ENCODE data around the gene TEPSIN. TPM values are rescaled to one million over a fixed set of nuclear protein-coding genes. Genes with fewer than 3 reads are reported as not detected.
"Not testable (repeated sequence)": the region's sequence is repeated elsewhere in the genome, so short reads cannot be mapped to it uniquely, and the experiment has no call there.

Gene TEPSIN
- total RNA-seq, 1 experiment from 2014 or later: 19.8 TPM

DNA sequence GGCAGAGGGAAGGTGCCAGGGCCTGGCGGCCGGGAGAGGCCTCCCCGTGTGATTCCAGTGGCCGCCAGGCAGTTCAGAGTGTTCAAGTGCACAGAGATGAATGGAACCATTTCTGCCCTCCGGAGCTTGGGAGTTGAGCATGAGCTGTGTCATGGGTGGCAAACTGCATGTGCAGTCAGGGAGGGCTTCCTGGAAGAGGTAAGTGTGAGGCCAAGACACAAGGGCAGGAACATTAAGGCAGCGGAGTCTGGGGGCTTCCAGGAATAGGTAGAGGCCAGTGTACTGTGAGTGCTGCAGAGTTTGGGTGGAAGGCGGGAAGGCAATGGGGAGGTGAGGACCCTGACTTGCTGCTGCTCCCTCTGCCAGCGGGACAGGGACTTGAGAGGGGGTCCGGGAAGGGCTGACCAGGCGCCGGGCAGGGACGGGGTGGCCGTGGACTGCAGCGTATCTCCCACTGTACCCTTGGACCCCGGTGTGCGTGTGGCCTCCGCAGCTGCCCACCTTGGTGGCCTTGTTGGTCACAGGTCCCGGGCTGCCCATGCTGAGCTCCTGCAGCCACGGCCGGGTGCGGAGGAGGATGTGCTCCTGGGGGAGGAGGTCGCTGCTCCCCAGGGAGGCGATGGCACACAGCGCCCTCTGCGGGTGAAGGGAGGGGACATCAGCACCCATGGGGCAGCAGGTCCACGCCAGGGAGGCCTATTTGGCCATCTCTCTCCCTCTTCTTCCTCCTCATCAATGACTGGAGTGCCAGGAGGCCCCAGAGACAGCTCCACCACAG lies 8.6 kb downstream of the TEPSIN start:
- Histone ChIP-seq H3K4me3 (ENCODE audit: insufficient read depth, low read depth, low read length) (no peak overlapping the region), H3K27me3 (ENCODE audit: control insufficient read depth, insufficient read depth, low read length) (no peaks in the 10 kb centered on the region), H3K36me3 (replicated peaks; ENCODE audit: control insufficient read depth, insufficient read depth, low read length) (peaks cover 4% of the 10 kb centered on the region)
- DNase-seq: peak; percentile 93

DNA sequence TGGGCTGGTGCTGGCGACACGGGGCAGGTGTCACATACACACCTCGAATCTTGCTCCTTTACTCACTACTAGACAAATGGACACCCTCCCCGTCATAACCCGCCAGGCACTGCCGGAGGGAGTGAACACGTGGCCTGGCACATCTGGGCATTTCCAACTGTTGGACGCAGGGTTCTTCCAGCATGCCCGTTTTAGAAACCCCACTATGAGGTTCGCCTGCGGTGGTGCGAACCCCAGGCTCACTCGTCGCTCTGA lies 9.3 kb downstream of the TEPSIN start:
- H3K36me3 ChIP-seq (replicated peaks; ENCODE audit: control insufficient read depth, insufficient read depth, low read length): peaks cover 4% of the 10 kb centered on the region
- no peak overlapping the region for H3K4me3 ChIP-seq (ENCODE audit: insufficient read depth, low read depth, low read length)
- no peak for DNase-seq
- H3K27me3 ChIP-seq (ENCODE audit: control insufficient read depth, insufficient read depth, low read length): no peaks in the 10 kb centered on the region

DNA sequence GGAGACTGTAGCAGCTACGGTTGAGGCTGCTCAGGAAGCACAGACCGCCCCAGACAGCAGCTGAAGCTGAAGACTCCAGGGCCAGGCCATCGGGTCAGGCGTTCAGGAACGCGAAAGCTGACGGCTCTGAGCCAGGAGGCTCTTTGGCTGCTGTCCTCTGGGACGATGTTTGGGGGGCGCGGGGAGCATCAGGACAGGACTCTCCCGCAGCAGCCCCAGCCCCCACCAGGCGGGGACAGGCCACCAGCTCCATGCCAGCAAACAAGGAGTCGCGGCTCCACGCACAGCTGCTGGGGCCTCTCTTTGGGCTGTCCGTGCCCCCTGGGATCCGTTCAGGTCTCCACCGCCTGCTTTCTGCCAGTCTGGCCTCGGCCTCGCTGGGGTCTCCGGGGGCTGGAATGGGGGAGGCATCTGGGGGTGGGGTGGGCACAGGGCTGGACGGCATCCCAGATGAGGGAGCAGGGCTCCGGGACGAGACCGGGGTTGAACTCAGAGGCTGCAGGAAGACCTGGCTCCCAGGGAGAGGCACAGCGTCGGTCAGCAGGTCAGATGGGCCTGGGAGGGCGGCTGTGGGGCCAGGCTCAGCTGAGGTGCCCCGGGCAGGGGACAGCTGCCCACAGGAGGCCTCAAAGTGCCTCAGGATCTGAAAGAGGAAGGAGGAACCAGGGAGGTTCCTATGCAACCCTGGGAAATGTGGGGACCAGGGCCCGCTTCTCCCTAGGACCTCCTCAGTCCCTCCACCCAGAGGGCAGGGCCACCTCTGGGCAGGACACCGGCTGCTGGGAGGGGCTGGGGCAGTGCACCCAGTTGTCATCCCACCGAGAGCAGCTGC lies 9.8 kb downstream of the TEPSIN start:
- DNase-seq: no peak
- H3K36me3 ChIP-seq (replicated peaks; ENCODE audit: control insufficient read depth, insufficient read depth, low read length): peaks cover 4% of the 10 kb centered on the region

DNA sequence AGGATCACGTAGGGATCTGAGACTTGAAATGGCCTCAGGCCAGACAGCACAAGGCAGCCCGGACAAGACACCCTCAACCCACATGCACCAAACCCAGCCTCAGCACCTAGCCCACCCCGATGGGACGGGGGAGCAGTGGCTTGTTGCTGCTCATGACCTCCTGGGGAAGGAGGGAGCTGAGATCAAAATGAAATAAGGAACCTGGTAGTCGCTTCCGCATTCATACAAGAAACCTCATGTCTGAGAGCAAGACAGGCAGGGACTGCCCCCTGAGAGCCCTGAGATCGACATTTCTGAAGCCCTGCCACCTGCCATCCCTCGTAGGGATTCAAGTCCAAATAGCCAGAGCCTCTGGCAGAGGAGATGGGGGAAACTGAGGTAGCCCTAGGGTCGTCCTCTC lies 10.4 kb downstream of the TEPSIN start:
- no peak overlapping the region for H3K4me3 ChIP-seq (ENCODE audit: insufficient read depth, low read depth, low read length)
- H3K27me3 ChIP-seq (ENCODE audit: control insufficient read depth, insufficient read depth, low read length): peaks cover 2% of the 10 kb centered on the region; the same call in 1 of the 2 replicates
- H3K36me3 ChIP-seq (replicated peaks; ENCODE audit: control insufficient read depth, insufficient read depth, low read length): peaks cover 4% of the 10 kb centered on the region
- no peak for DNase-seq

More for the DNA sequence above, 9.8 kb downstream of the TEPSIN start:
- Histone ChIP-seq H3K4me3 (ENCODE audit: insufficient read depth, low read depth, low read length) (no peak overlapping the region), H3K27me3 (ENCODE audit: control insufficient read depth, insufficient read depth, low read length) (no peaks in the 10 kb centered on the region; the same call in 1 of the 2 replicates)

DNA sequence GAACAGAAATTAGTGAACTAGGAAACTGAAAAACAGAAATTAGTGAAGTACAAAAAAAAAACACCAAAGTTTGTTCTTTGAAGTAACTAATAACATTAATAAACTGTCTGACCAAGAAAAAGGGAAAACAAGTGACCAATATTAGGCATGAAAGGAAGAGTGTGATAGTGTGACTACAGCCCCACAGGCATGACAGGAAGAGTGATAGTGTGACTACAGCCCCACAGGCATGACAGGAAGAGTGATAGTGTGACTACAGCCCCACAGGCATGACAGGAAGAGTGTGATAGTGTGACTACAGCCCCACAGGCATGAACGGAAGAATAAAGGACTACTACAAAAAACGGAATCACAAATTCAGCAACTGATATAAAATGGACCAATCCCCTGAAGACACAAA lies 11.2 kb downstream of the TEPSIN start:
- not testable (repeated sequence) for DNase-seq; H3K27me3 ChIP-seq (ENCODE audit: control insufficient read depth, insufficient read depth, low read length); H3K4me3 ChIP-seq (ENCODE audit: insufficient read depth, low read depth, low read length); H3K36me3 ChIP-seq (replicated peaks; ENCODE audit: control insufficient read depth, insufficient read depth, low read length)

DNA sequence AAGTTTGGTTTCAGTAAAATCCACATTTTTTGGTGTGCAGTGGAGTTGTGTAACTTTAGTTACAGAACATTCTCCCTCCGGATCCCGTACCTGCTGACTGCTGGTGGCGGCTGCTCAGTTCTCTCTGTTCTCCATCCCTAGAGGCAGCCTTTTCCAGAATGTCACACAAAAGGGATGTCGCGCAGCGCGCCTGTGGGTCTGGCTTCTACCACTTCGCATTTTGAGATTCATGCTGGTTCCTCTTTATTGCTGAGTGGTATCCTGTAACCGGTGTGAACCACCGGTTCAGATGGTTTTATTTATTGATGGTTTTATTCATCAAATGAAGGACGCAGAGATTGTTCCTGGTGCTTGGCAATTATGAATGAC lies 15.1 kb downstream of the TEPSIN start:
- peaks cover 2% of the 10 kb centered on the region; the same call in 1 of the 2 replicates for H3K27me3 ChIP-seq (ENCODE audit: control insufficient read depth, insufficient read depth, low read length)
- peaks cover 2% of the 10 kb centered on the region for H3K36me3 ChIP-seq (replicated peaks; ENCODE audit: control insufficient read depth, insufficient read depth, low read length)
- H3K4me3 ChIP-seq (ENCODE audit: insufficient read depth, low read depth, low read length): peak overlapping the region; percentile 57
- DNase-seq: no peak

DNA sequence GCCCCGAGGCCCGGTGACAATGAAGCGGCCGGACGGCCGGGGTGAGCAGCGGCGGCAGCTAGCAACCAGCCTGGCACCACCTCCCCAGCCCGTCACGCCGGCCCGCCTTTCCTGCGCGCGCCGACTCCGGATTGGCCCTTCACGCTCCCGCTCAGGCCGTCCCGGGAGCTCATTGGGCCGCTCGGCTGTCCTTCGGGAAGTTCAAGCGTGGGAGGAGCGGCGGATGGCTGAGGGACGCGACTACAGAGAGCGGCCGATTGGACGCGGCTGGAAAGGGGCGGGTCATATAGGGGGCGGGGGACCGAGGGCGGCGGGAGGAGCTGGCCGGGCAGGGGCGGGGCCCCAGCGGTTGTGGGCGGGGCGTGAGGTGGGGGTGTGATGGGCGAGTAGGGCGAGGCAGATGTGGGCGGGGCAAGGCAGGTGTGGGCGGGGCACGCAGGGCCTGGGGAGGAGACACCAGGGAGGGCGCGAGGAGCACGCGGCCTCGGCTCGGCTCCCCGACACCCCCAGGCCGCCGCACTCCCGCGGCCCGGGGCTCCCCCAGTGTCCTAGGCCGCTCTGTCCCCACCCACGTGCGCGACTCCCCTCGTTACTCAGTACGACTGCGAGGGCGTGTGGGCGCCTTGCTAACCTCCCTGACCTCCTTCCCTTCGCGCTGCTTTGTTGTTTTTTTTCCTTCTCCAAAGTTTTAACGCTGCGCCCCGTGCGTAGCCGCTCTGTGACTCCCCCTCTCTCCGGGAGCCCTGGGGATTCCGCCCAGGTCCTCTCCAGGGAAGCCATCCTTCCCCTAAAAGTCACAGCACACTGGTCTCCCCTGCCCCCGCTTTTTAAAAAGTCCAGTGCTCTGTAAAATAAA lies 15.7 kb downstream of the TEPSIN start, which contains the start of gene CEP131:
CEP131 (minus strand) TSS at position 60 of the 856 bp plus-strand sequence. CDS start 2,909 bp downstream, outside the sequence.
- peak; percentile 100 for DNase-seq
- Histone ChIP-seq H3K27me3 (ENCODE audit: control insufficient read depth, insufficient read depth, low read length) (peaks cover 2% of the 10 kb centered on the region; the same call in 1 of the 2 replicates), H3K4me3 (ENCODE audit: insufficient read depth, low read depth, low read length) (peak within 1 kb of the TSS; percentile 72), H3K36me3 (replicated peaks; ENCODE audit: control insufficient read depth, insufficient read depth, low read length) (peaks cover 2% of the 10 kb centered on the region)

DNA sequence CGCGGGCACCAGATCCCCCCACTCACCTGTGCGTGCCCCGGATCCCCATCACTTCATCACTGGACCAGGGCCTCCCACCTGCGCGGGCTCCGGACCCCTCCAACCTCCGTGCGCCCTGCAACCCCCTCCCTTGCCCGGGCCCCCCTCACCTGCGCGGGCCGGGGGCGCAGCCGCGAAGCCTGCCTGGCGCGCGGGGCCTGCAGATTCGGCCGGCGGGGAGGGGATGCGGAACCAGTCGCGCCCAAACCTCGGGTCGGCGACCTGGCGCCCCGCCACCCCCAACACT lies 16.3 kb downstream of the TEPSIN start:
- peaks cover 2% of the 10 kb centered on the region; the same call in 1 of the 2 replicates for H3K27me3 ChIP-seq (ENCODE audit: control insufficient read depth, insufficient read depth, low read length)

DNA sequence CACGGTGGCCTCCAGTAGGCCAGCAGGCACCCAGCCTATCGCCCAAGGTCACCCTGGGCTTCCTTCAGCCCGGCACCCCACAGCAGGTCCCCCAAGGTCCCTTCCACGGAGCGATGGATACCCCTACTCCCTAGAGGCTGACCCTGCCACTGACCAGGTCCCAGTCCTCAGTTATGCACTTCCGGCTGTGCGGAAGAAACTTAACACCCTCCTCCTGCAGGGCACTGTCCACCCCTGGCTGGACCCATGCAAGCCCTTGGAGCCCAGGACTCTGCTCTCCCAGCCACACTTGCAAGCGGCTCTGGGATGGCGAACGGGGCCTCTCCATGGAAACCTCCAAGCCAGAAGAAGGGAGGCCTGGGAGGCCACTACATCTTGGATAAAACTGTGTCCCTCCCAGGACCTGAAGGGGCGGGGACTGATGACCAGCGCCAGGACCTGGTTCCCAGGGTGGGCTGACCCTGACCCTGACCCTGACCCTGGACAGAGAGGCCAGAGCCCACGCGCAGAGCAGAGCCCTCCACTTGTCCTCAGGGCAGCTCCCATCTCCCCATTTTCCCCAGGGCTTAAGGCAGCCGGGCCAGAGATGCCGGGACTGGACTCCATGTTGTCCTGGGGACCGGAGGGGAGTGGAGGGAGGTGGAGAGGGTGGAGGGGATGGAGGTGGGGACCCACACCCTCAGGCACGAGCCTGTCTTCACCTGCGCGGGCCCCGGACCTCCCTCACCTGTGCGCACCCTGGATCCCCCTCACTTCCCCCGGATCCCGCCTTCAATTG lies 16.8 kb downstream of the TEPSIN start:
- Histone ChIP-seq H3K4me3 (ENCODE audit: insufficient read depth, low read depth, low read length) (peak overlapping the region; percentile 72), H3K27me3 (ENCODE audit: control insufficient read depth, insufficient read depth, low read length) (peaks cover 2% of the 10 kb centered on the region; the same call in 1 of the 2 replicates), H3K36me3 (replicated peaks; ENCODE audit: control insufficient read depth, insufficient read depth, low read length) (peaks cover 2% of the 10 kb centered on the region)
- peak; percentile 81 for DNase-seq

More for the DNA sequence above, 16.3 kb downstream of the TEPSIN start:
- Histone ChIP-seq H3K36me3 (replicated peaks; ENCODE audit: control insufficient read depth, insufficient read depth, low read length) (peaks cover 2% of the 10 kb centered on the region), H3K4me3 (ENCODE audit: insufficient read depth, low read depth, low read length) (peak overlapping the region; percentile 72)
- no peak for DNase-seq

DNA sequence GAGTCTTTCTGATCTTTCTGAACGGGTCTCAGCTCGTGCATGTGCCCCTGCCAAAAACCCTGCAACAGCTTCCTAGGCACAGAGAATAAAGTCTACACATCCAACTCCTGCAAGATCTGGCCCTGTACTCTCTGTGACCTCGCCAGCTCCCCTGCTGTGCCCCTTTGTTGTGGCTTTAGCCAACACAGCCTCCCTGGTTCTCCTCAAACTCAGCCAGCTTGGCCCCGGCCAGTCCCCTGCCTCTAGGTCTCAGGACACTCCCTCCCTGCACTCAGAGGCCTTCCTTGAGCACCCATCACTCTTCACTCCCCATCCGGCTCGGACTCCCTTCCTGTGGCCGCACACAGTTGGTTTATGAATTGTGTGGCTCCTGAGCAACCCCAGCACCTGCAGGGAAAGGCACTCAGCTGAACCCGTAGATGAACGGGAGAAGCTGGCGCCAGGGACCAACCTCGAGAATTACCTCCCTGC lies 17.4 kb downstream of the TEPSIN start:
- peak overlapping the region; percentile 5; the same call in 1 of the 2 replicates for H3K4me3 ChIP-seq (ENCODE audit: insufficient read depth, low read depth, low read length)
- peak; percentile 84 for DNase-seq
- peaks cover 2% of the 10 kb centered on the region for H3K36me3 ChIP-seq (replicated peaks; ENCODE audit: control insufficient read depth, insufficient read depth, low read length)
- H3K27me3 ChIP-seq (ENCODE audit: control insufficient read depth, insufficient read depth, low read length): peaks cover 2% of the 10 kb centered on the region; the same call in 1 of the 2 replicates

DNA sequence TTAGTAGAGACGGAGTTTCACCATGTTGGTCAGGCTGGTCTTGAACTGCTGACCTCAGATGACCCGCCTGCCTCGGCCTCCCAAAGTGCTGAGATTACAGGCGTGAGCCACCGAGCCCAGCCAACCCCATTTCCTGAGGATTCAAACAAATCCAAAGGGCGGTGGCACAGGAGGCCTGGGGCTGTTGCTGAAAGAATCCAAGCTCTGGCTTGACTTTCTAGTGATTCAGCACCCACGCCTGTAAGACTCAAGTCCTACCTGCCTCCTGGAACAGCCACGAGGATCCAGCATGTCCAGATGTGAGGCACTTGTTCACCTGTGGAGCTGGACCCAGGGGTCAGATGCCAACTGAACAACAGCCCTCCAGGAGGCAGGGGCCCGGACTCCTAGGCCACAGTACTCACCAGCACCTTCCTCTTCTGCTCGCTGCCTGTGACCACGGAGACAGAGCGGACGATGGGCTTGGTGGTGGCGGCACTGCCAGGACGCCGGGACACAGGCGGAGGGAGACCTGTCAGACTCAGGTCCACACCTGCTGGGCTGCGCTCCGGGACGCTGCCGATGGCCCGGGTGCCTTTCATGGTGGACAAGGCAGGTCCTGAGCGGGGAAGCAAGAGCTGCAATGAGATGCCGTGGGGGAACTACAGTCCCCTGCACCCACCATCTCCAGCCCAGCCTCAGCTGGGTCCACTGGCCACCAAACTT lies 19.2 kb downstream of the TEPSIN start:
- no peak for DNase-seq
- peaks cover 2% of the 10 kb centered on the region; the same call in 1 of the 2 replicates for H3K27me3 ChIP-seq (ENCODE audit: control insufficient read depth, insufficient read depth, low read length)
- peaks cover 2% of the 10 kb centered on the region for H3K36me3 ChIP-seq (replicated peaks; ENCODE audit: control insufficient read depth, insufficient read depth, low read length)
- H3K4me3 ChIP-seq (ENCODE audit: insufficient read depth, low read depth, low read length): no peak overlapping the region

DNA sequence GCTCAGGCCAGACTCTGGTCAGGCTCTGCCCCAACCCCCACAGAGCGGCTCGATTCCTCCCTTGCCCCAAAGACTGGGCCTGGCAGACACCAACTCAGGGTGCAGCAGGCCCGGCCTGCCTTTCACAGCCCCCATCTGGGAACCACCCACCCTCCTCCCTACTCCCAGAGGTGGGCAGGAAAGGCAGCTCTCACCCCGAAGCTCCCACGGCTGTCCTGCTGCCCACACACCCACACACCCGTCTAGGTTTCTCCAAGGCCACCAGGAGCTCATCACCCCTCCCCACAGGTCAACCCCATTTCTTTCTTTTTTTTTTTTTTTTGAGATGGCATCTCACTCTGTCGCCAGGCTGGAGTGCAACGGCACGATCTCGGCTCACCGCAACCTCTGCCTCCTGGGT lies 19.9 kb downstream of the TEPSIN start:
- Histone ChIP-seq H3K36me3 (replicated peaks; ENCODE audit: control insufficient read depth, insufficient read depth, low read length) (peaks cover 2% of the 10 kb centered on the region), H3K4me3 (ENCODE audit: insufficient read depth, low read depth, low read length) (no peak overlapping the region), H3K27me3 (ENCODE audit: control insufficient read depth, insufficient read depth, low read length) (peaks cover 2% of the 10 kb centered on the region; the same call in 1 of the 2 replicates)
- no peak for DNase-seq

DNA sequence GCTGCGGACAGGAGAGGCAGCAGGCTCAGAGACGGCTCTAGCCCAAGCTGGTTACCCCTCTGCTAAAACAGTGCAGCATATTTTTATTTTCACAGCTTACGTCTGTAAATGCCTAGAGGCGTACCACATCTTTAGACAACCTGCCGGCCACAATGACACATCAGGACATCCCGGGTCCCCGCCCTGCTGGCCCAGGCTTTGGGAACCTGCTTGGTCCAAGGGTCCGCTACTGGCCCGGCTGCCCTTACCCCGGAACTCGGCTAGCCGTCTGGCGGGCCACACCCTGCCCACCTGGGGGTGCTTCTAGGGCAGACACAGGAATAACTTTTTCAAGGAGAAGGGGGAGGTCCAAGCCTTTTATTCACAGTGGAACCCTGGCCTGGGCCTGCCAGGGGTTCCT lies 20.4 kb downstream of the TEPSIN start:
- Histone ChIP-seq H3K4me3 (ENCODE audit: insufficient read depth, low read depth, low read length) (no peak overlapping the region), H3K27me3 (ENCODE audit: control insufficient read depth, insufficient read depth, low read length) (no peaks in the 10 kb centered on the region; the same call in 1 of the 2 replicates), H3K36me3 (replicated peaks; ENCODE audit: control insufficient read depth, insufficient read depth, low read length) (peaks cover 2% of the 10 kb centered on the region)
- no peak for DNase-seq

Data from H7 (cell line).